GM19438 (cell line): Measurements from ENCODE around the gene SWSAP1.
"Not testable (repeated sequence)": the region's sequence is repeated elsewhere in the genome, so short reads cannot be mapped to it uniquely, and the experiment has no call there.

Experiments used
- ATAC-seq: cut with Tn5 transposase; IDR thresholded peaks from one replicate; pipeline ENCODE4 v1.9.1; 2021; ENCODE audit warnings: low read depth; ENCODE audit not compliant: unreplicated experiment

Gene SWSAP1

DNA sequence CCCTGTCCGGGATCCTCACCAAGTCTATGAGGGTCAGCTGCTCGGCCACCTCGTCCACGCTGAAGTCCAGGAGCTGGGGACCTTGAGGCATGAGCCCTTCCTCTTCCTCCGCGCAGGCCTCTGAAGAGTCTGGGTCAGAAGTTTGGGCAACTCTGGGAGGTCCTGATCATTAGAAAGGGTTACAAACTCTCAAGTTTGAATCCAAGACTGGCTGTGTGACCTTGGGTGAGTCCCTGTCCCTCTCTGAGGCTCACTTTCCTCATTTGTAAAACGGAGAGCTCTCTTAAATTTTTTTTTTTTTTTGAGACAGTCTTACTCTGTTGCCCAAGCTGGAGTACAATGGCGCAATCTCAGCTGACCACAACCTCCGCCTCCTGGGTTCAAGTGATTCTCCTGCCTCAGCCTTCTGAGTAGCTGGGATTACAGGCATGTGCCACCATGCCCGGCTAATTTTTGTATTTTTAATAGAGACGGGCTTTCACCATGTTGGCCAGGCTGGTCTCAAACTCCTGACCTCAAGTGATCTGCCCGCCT is 32.3 kb downstream of the SWSAP1 start:
- not testable (repeated sequence) for ATAC-seq

GRCh38 chr19:11408591-11408990 is 34.1 kb downstream of the SWSAP1 start:
- ATAC-seq: no peak

GRCh38 chr19:11410682-11411081 is 36.2 kb downstream of the SWSAP1 start:
- ATAC-seq: no peak

- ATAC-seq: no peak
Measured at GRCh38 chr19:11414544-11414943, 40.1 kb downstream of the SWSAP1 start.

DNA sequence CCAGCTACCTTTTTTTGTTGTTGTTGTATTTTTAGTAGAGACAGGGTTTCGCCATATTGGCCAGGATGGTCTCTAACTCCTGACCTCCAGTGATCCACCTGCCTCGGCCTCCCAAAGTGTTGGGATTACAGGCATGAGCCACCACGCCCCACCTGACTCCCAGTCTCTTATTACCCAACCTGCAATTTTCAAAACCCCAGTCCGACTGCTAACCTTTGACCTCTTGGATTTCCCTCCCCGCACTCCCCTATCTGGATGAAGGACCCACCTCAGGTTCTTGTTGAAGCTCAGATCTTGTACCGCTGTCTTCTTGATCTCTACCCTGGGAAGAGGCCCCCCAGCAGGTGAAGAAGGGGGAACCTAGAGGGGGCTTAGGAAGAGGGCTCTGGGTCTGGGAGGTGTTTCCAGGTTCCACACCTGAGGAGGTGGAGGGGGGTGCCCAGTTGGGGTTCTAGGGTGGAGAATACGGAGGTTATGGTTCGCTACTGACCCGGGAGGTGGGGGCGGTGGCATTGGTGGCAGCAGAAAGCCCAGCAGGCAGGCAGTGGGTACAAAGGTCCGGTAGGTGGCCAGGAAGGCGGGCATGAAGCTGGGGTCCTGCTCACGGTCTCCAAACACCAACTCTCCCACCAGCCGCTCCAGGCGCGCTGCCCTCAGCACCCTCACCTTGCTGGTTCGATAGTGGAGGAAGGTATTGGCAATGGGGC is 42.0 kb downstream of the SWSAP1 start:
- no peak for ATAC-seq

GRCh38 chr19:11418094-11418548 is 43.7 kb downstream of the SWSAP1 start:
- ATAC-seq: no peak

DNA sequence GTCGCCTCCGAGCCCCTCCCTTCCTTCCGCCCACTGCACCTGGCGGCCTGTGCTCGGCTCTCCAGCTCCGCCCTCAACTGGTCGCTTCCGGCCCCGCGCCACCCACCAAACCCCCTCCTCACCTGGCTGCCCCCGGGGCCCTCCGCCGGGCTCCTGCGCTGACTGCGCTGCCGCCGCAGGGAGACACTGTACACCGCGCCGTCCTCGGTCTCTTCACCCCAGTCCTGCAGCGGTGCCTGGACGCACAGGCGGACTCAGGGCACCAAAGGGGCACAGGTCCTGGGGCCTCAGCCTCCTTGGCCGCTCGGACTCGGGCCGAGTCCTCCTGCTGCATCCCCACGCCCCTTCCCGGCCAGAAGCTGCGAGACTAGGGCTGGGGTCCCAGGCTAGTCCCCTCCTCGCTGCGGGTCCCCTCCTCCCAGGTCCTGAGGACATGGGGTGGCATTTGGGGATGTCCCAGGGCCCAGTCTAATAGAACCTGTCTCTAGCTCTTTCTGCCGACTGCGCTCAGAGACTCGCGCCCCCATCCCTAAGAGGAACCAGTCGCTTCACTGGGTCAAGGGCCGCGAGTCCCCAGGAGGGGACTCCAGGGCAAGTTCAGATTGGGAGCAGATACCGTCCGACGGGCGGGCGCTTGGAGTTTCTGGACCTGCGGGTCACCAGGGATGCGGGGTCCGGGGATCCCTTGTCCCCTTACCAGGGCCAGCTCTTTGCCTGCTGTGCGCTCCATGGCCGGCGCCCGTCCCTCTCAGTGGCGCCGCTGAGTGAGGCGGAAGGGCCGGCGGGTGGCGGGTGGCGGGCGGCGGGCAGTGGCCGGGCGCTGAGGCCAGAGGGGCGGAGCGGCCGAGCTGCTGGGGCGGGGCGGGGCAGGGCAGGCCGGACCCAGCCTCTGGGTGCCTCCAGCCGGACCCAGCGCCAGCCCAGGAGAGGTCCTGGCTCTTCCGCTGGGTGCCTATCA is 44.4 kb downstream of the SWSAP1 start, which contains the start of gene RGL3:
Gene RGL3 (minus strand): TSS at position 766 of the 958 bp plus-strand sequence. CDS start 36 bp downstream, at position 730.
- no peak for ATAC-seq

DNA sequence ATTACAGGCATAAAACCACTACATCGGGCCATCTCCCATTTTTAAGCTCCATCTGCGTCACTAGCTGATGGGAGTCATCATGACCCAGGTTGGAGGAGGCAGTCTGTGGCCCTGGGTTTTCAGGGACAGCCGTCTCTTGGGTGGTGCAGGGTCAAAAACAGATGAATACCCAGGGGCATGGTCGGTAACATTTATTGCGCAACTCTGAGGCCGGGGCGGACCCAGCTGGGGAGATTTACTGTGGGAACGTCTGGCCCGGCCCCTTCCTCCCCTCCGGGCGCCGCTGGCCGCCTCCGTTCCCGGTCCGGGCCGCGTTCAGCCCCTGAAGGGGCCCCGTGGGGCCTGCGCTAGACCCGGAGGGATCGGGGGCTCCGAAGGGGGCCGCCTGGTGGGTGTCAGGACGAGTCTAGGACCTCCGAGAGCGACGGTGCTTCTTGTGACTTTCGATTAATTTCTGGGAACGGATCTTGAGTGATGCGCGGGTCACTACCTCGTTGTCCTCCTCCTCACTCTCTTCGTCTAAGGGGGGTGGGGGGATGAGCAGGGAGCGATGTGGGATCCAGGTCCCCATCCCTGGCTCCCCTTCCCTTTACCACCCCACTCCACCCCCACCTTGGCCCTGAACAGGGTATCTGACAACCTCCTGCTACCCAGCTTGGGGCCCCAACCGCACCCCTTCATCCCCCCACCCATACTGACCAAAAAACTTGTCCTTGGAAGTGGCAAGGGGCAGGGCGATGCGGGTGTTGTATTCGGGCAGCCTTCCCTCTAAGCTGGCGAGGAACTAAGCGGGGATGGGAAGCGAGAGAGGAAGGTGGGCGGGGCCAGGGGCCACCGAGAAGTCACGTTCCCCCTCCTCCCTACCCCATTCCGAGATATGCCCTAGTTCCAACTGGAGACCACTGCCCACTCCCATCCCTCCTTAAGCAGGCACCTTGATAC is 46.2 kb downstream of the SWSAP1 start:
- no peak for ATAC-seq

DNA sequence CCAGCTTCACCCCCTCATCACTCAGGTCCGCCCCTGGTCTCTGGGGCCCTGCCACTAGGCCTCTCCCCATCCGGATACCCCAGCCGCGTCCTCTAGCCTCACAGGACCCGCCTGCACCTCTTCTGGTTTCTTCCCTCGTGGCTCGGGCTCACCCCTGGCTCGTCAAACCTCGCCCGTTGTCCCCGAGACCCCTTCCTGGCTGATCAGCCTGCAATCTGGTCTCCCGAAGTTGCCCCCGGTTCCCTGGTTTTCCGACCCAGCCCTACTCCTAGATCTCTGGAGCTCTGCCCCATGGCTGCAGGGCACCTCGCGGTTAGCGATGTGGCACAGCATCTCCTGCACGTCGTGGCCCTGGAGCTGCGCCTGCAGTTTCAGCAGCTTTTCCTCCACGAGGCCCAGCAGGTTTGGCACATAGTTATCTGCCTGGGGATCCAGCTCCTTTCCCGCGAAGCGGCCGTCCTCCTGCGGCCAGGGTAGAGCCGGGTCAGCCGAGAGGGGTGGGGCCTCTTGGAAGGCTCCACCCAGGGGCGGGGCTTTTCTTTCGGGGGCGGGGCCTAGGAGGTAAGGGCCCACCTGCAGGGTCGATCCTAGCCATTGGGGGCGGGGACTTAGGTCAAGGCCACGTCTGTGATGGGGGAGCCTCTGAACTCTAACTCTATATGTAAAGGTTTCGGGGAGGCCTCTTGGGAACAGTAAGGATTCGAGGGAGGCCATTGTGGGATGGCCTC is 47.1 kb downstream of the SWSAP1 start:
- ATAC-seq: peak; percentile 54

DNA sequence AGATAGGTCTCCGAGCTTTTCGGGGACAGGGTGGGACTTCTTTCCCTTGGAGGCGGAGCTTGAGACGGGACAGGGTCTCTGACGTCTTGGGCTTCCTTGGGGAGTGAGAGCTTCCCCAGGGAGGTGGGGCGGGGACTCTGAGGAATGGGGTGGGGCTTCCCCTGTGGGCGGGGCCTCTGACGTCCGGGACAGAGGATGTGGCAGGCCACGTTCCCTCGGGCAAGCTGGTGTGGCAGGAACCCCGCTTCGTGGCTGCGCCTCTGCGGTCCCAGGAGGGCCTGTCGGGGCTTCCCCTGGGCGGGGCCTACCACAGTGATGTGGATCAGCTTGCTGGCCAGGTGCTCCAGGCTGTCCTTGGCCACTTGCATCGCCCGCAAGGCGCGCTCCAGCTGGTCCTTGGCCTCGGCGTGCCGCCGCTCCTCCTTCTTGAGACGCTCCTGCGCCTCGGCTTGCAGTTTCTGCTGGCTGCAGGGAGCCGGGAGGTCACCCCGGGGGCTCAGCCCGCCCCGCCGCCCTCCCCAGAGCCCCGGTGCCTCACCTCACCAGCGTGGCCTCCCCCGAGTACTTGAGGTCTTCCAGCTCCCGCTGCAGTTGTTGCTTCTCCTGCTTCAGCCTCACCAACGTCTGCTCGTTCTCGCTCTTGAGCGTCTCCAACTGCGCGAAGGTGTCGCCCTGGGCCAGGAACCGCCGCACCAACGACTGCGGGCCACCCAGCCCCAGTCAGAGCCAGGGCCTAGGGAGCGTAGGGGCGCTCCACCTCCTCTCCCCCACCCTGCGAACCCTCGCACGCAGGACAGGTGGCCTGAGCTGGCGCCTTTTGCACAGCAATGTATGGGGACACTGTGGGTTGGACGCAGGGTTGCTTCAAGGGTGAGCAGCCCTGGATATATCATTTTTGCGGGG is 47.9 kb downstream of the SWSAP1 start:
- ATAC-seq: peak; percentile 71

GRCh38 chr19:11423164-11423790 is 48.8 kb downstream of the SWSAP1 start:
- no peak for ATAC-seq

- ATAC-seq: no peak
Measured at GRCh38 chr19:11423791-11424181, 49.3 kb downstream of the SWSAP1 start.
